ENCODE measurements around the gene UBE3C. TPM values are rescaled to one million over a fixed set of nuclear protein-coding genes. Genes with fewer than 3 reads are reported as not detected.
"Not testable (repeated sequence)": the region's sequence is repeated elsewhere in the genome, so short reads cannot be mapped to it uniquely, and the experiment has no call there.

The UBE3C gene
- total and polyA plus RNA-seq, 10 donors, result 9.7 to 81.6 (median 59.1) TPM

DNA sequence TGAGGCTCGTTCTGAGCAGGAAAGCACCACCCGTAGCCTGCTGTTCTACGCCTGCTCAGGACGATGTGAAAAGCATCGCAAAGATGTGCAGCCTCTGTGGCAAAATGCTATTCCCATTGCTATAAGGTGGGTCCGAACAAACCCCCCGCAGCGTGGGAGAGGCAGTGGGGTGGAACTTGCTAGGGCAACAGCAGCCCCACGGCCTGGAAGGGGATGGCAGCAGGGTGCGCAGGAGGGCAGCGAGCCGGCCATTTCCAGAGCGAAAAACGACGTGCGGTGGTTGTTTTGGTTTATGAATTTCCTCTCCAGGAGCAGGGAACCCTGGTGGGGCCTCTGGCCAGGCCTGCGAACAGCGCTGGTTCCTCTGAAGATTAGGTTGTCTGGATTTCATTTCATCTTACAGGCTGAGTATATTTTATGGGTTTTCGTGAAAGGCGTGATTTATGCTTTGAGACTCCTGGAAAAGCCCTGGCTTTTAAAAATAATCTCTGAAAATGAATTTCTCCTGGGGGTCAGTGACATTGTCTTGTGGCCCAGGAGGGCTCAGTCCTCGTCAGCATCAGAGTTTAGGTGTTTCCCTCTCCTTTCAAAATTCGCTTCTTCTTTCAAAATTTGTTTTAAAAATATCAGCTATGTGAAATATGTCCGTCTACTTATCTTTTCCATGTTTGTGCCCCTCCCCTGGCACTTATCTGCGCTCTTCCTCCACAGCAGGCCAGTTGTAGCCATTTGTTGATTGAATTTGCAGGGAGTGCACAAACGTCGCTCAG is 42.3 kb upstream of the UBE3C start:
- intact Hi-C loops (cut with DNase I; ENCODE audit: low total_unique reads), result no loop called here
- no peak for TF ChIP-seq POLR2AphosphoS5 (IDR thresholded peaks at IDR 0.05)
- TF ChIP-seq, protein P1, sequence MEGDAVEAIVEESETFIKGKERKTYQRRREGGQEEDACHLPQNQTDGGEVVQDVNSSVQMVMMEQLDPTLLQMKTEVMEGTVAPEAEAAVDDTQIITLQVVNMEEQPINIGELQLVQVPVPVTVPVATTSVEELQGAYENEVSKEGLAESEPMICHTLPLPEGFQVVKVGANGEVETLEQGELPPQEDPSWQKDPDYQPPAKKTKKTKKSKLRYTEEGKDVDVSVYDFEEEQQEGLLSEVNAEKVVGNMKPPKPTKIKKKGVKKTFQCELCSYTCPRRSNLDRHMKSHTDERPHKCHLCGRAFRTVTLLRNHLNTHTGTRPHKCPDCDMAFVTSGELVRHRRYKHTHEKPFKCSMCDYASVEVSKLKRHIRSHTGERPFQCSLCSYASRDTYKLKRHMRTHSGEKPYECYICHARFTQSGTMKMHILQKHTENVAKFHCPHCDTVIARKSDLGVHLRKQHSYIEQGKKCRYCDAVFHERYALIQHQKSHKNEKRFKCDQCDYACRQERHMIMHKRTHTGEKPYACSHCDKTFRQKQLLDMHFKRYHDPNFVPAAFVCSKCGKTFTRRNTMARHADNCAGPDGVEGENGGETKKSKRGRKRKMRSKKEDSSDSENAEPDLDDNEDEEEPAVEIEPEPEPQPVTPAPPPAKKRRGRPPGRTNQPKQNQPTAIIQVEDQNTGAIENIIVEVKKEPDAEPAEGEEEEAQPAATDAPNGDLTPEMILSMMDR (IDR thresholded peaks at IDR 0.05 in 8 of 11, conservative IDR thresholded peaks at IDR 0.05 in 3 of 11), result no peak
- no peak for TF ChIP-seq POLR2A (IDR thresholded peaks at IDR 0.05)
- peak; percentile 56 for DNase-seq
- no peak overlapping the region for H3K4me3 ChIP-seq
- H3K27ac ChIP-seq, result no peak overlapping the region
- H3K4me1 ChIP-seq, result no peaks in the 10 kb centered on the region
- no peaks in the 10 kb centered on the region for H3K27me3 ChIP-seq (replicated peaks in 1 of 7)
- H3K36me3 ChIP-seq, result no peaks in the 10 kb centered on the region
- 46 to 65% (median 58%) methylated on average over 25 to 26 of the region's 26 CpGs for WGBS, 5 donors
- peaks cover 0 to 23% (median 12%) of the 10 kb centered on the region in 8 donors for H3K9me3 ChIP-seq

DNA sequence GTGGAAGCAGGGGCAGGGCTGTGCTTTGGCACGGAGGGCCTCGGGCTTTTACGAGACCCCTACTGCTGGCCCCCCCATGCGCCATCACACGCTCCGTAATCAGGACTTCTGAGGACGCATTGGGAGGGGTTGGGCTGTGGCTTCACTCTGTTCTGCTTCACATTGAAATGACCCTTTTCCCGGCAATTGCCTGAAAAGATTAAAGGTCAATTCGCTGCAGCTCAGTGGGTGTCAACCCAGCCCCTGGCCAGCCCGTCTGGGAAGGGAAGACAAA is 41.7 kb upstream of the UBE3C start:
- 58 to 74% (median 68%) methylated on average over 9 to 10 of the region's 10 CpGs for WGBS, 5 donors
- intact Hi-C loops (cut with DNase I; ENCODE audit: low total_unique reads), result no loop called here
- no peaks in the 10 kb centered on the region for H3K27me3 ChIP-seq (replicated peaks in 1 of 7)
- H3K4me3 ChIP-seq, result no peak overlapping the region
- DNase-seq, result peak; percentile 7
- H3K4me1 ChIP-seq, result no peaks in the 10 kb centered on the region
- peaks cover 0 to 26% (median 12%) of the 10 kb centered on the region in 8 donors for H3K9me3 ChIP-seq
- no peaks in the 10 kb centered on the region for H3K36me3 ChIP-seq
- H3K27ac ChIP-seq, result no peak overlapping the region
- TF ChIP-seq, protein P1 (IDR thresholded peaks at IDR 0.05 in 8 of 11, conservative IDR thresholded peaks at IDR 0.05 in 3 of 11), result no peak
- no peak for TF ChIP-seq POLR2AphosphoS5 (IDR thresholded peaks at IDR 0.05)
- TF ChIP-seq POLR2A (IDR thresholded peaks at IDR 0.05), result no peak

DNA sequence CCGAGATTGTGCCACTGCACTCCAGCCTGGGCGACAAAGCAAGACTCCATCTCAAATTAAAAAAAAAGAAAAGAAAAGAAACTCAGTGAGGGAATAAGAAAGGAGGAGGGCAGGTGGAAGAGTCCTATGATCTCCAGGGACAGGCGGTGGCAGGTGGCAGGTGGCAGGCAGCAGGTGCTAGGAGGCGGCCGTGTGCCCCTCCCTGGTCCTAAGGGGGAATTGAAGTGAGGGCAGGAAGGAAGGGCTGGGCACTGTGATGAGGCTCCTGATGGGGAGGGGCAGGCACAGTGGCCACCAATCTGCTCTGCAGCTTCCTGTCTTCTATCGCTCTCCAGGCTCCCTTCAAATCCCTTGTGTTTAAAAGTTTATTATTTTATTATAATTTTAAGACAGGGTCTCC is 41.2 kb upstream of the UBE3C start:
- Histone ChIP-seq H3K4me1 (no peaks in the 10 kb centered on the region), H3K27ac (no peak overlapping the region), H3K27me3 (replicated peaks in 1 of 7) (no peaks in the 10 kb centered on the region), H3K36me3 (no peaks in the 10 kb centered on the region), H3K4me3 (no peak overlapping the region), H3K9me3 (peaks cover 0 to 27% (median 12%) of the 10 kb centered on the region in 8 donors)
- TF ChIP-seq, protein P1 (IDR thresholded peaks at IDR 0.05 in 8 of 11, conservative IDR thresholded peaks at IDR 0.05 in 3 of 11), result no peak
- TF ChIP-seq POLR2A (IDR thresholded peaks at IDR 0.05), result no peak
- TF ChIP-seq POLR2AphosphoS5 (IDR thresholded peaks at IDR 0.05), result no peak
- peak; percentile 21 for DNase-seq
- intact Hi-C loops (cut with DNase I; ENCODE audit: low total_unique reads), result no loop called here
- 51 to 55% (median 53%) methylated on average over 6 of the region's 6 CpGs for WGBS, 5 donors

DNA sequence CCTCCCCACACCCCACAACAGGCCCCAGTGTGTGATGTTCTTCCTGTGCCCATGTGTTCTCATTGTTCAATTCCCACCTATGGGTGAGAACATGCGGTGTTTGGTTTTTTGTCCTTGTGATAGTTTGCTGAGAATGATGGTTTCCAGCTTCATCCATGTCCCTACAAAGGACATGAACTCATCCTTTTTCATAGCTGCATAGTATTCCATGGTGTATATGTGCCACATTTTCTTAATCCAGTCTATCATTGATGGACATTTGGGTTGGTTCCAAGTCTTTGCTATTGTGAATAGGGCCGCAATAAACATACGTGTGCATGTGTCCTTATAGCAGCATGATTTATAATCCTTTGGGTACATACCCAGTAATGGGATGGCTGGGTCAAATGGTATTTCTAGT is 38.7 kb upstream of the UBE3C start:
- peaks cover 0 to 19% (median 5%) of the 10 kb centered on the region in 8 donors for H3K9me3 ChIP-seq
- DNase-seq; H3K27ac ChIP-seq; H3K4me1 ChIP-seq; intact Hi-C loops (cut with DNase I; ENCODE audit: low total_unique reads); H3K27me3 ChIP-seq (replicated peaks in 1 of 7); H3K36me3 ChIP-seq; H3K4me3 ChIP-seq: not testable (repeated sequence)
- 76 to 100% (median 97%) methylated on average over 3 of the region's 3 CpGs for WGBS, 5 donors

DNA sequence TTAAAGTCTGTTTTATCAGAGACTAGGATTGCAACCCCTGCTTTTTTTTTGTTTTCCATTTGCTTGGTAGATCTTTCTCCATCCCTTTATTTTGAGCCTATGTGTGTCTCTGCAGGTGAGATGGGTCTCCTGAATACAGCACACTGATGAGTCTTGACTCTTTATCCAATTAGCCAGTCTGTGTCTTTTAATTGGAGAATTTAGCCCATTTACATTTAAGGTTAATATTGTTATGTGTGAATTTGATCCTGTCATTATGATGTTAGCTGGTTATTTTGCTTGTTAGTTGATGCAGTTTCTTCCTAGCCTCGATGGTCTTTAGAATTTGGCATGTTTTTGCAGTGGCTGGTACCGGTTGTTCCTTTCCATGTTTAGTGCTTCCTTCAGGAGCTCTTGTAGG is 35.1 kb upstream of the UBE3C start:
- H3K4me3 ChIP-seq; intact Hi-C loops (cut with DNase I; ENCODE audit: low total_unique reads); H3K4me1 ChIP-seq; H3K36me3 ChIP-seq; H3K27ac ChIP-seq; DNase-seq: not testable (repeated sequence)
- peaks cover 0 to 24% (median 0%) of the 10 kb centered on the region in 7 donors for H3K27me3 ChIP-seq (replicated peaks in 1 of 7)
- 75 to 96% (median 84%) methylated on average over 2 of the region's 2 CpGs for WGBS, 5 donors
- peaks cover 0 to 54% (median 12%) of the 10 kb centered on the region in 8 donors for H3K9me3 ChIP-seq

Measured in spleen (tissue), 11 donors.